NCI-H345 treated with DMSO at 0.1 percent for 48 hours (cell line): Measurements from ENCODE around the gene CSTB.
"Not testable (repeated sequence)": the region's sequence is repeated elsewhere in the genome, so short reads cannot be mapped to it uniquely, and the experiment has no call there.

Source experiments
- DNase-seq: peaks from one replicate; lab custom pipeline; 2025; ENCODE audit not compliant: unreplicated experiment; lab: John Stamatoyannopoulos, UW

Gene CSTB

GRCh38 chr21:43775795-43776430 lies at the start of gene CSTB:
TSS of gene CSTB (minus strand) at chr21:43776308. CDS start at chr21:43776269, 39 bp downstream.
- DNase-seq, result peak; percentile 58

GRCh38 chr21:43825242-43825935 lies 49.3 kb upstream of the CSTB start:
- DNase-seq, result no peak

- no peak for DNase-seq
These were observed 48.5 kb upstream of the CSTB start for GRCh38 chr21:43824333-43825241.

GRCh38 chr21:43822741-43823140 lies 46.6 kb upstream of the CSTB start:
- DNase-seq, result not testable (repeated sequence)

GRCh38 chr21:43822166-43822565 lies 46.1 kb upstream of the CSTB start:
- not testable (repeated sequence) for DNase-seq

- no peak for DNase-seq
These were observed 44.4 kb upstream of the CSTB start for GRCh38 chr21:43820466-43820865.

- no peak for DNase-seq
These were observed 43.6 kb upstream of the CSTB start for GRCh38 chr21:43819511-43820405.

- DNase-seq, result no peak
These were observed 42.6 kb upstream of the CSTB start for GRCh38 chr21:43818685-43819084.

GRCh38 chr21:43817157-43818086 lies 41.3 kb upstream of the CSTB start:
- DNase-seq, result no peak

- DNase-seq, result no peak
These were observed 40.5 kb upstream of the CSTB start for GRCh38 chr21:43816611-43817071.

GRCh38 chr21:43815991-43816390 lies 39.9 kb upstream of the CSTB start:
- DNase-seq, result no peak

GRCh38 chr21:43815107-43815613 lies 39.1 kb upstream of the CSTB start:
- DNase-seq, result no peak

GRCh38 chr21:43814215-43815106 lies 38.4 kb upstream of the CSTB start:
- DNase-seq, result no peak

GRCh38 chr21:43813656-43813980 lies 37.5 kb upstream of the CSTB start:
- no peak for DNase-seq

- DNase-seq, result no peak
These were observed 37.0 kb upstream of the CSTB start for GRCh38 chr21:43812957-43813655.

- DNase-seq, result peak; percentile 93
These were observed 36.2 kb upstream of the CSTB start for GRCh38 chr21:43812139-43812821.
